CD4-positive, alpha-beta memory T cell (primary cell): Measurements from ENCODE around the gene SLC66A2. TPM values are rescaled to one million over a fixed set of nuclear protein-coding genes. Genes with fewer than 3 reads are reported as not detected.

Source experiments
- CTCF ChIA-PET: fragments of 350-600 bp; sonication (Branson Sonifier 250); formaldehyde crosslinking; loops from one replicate; lab custom pipeline; 2021; ENCODE audit warnings: inconsistent platforms; ENCODE audit not compliant: partially characterized antibody; lab: Charles Lee
- POLR2A ChIA-PET: fragments of 350-600 bp; sonication (Branson Sonifier 250); formaldehyde crosslinking; loops from one replicate; lab custom pipeline; 2021; ENCODE audit not compliant: partially characterized antibody; lab: Charles Lee
- DNase-seq, 5 donors: peaks; one replicate each; pipeline versions ENCODE4 v3.0.0 to v3.0.0-alpha.2; 2020 to 2022; ENCODE audit warnings: mixed read lengths in 1 of 5
- H3K27ac ChIP-seq: one replicate; pipeline ENCODE4 v1.7.0; 2013; ENCODE audit warnings: low read depth, low read length
- H3K27me3 ChIP-seq: 2 replicates; pipeline ENCODE4 v1.7.0; 2013; ENCODE audit warnings: mild to moderate bottlenecking, low read length, moderate library complexity; ENCODE audit not compliant: insufficient read depth
- H3K36me3 ChIP-seq: 2 replicates; pipeline ENCODE4 v1.7.0; 2013; ENCODE audit warnings: mild to moderate bottlenecking, low read length, moderate library complexity; ENCODE audit not compliant: insufficient read depth
- H3K4me1 ChIP-seq: 2 replicates; pipeline ENCODE4 v1.7.0; 2013; ENCODE audit warnings: mild to moderate bottlenecking, low read length, moderate library complexity; ENCODE audit not compliant: insufficient read depth
- H3K4me3 ChIP-seq, 2 donors: one replicate each; pipeline ENCODE4 v1.7.0; 2013; ENCODE audit warnings: low read length in 2 of 2, mild to moderate bottlenecking in 1 of 2
- H3K9me3 ChIP-seq, 2 donors: one replicate each; pipeline ENCODE4 v1.7.0; 2013; ENCODE audit warnings: low read length in 2 of 2, control low read depth in 1 of 2; ENCODE audit not compliant: control insufficient read depth in 1 of 2
- H3K27ac Mint-ChIP-seq, 7 donors: one replicate each; pipeline ENCODE4 v1.8.0; 2020 to 2021; ENCODE audit warnings: mixed read lengths in 7 of 7, mild to moderate bottlenecking in 6 of 7, inconsistent platforms in 3 of 7, moderate library complexity in 3 of 7
- H3K27me3 Mint-ChIP-seq, 2 donors: one replicate each; pipeline ENCODE4 v1.8.0; 2020 to 2021; ENCODE audit warnings: mixed read lengths in 2 of 2
- H3K36me3 Mint-ChIP-seq, 2 donors: one replicate each; pipeline ENCODE4 v1.8.0; 2020 to 2021; ENCODE audit warnings: mixed read lengths in 2 of 2, inconsistent platforms in 1 of 2, mild to moderate bottlenecking in 1 of 2
- H3K4me1 Mint-ChIP-seq, 4 donors: one replicate each; pipeline ENCODE4 v1.8.0; 2020 to 2021; ENCODE audit warnings: mixed read lengths in 4 of 4, mild to moderate bottlenecking in 1 of 4
- H3K4me3 Mint-ChIP-seq, 8 donors: one replicate each; pipeline ENCODE4 v1.8.0; 2020 to 2021; ENCODE audit warnings: mixed read lengths in 8 of 8, mild to moderate bottlenecking in 7 of 8, moderate library complexity in 6 of 8, inconsistent platforms in 3 of 8
- H3K9me3 Mint-ChIP-seq, 8 donors: one replicate each; pipeline ENCODE4 v1.8.0; 2020 to 2021; ENCODE audit warnings: mixed read lengths in 8 of 8, mild to moderate bottlenecking in 5 of 8, inconsistent platforms in 3 of 8, moderate library complexity in 1 of 8
- intact Hi-C: fragments of 100-400 bp; cut with micrococcal nuclease; formaldehyde crosslinking; loops from one replicate; pipeline ENCODE4 v1.15.1; 2023
- polyA plus RNA-seq, 2 donors: library from polyadenylated mRNA; unstranded; fragments of 300-500 nt; fragmentation: Illumina TruSeq; gene quantifications; one replicate each; pipeline ENCODE4 v1.2.3, GENCODE V29; 2021
- total RNA-seq, 2 experiments: library from RNA; stranded (reverse); gene quantifications; one replicate each; pipeline ENCODE4 v1.2.3, GENCODE V29; 2021

Gene SLC66A2
- total and polyA plus RNA-seq, 4 experiments from 2014 or later, result 15.7 to 26.4 (median 23.6) TPM

- Mint-ChIP-seq H3K27ac (no peak overlapping the region), H3K36me3 (peaks cover 85 to 86% of the 10 kb centered on the region in 2 donors)
Observed at GRCh38 chr18:79937103-79937860, 14.2 kb downstream of the SLC66A2 start.

DNA sequence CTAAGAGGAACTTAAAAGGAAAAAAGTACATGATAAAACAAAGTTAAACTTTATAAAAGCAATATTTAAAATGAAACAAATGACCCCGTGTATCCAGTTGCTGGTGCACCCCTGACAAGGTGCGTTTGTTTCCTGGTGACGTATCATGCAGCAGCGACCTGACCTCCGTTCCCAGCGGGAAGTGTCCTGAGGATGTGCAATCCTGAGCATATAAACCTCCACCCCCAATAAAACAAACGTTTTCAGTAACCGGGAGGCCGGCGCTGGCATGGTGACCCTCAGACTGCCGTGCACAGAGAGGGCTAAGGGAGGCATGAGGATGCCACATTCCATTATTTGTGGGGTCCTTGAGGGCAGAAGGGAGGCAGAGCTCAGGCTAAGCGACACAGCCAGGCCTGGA lies 14.8 kb downstream of the SLC66A2 start:
- Histone ChIP-seq H3K36me3 (peaks cover 9% of the 10 kb centered on the region), H3K27ac (no peak overlapping the region), H3K4me1 (no peaks in the 10 kb centered on the region), H3K27me3 (no peaks in the 10 kb centered on the region), H3K4me3 (no peak overlapping the region), H3K9me3 (peaks cover 0 to 9% of the 10 kb centered on the region in 2 donors)
- Mint-ChIP-seq H3K36me3 (peaks cover 82 to 85% of the 10 kb centered on the region in 2 donors), H3K27me3 (no peaks in the 10 kb centered on the region), H3K4me1 (peaks cover 3 to 18% (median 10%) of the 10 kb centered on the region in 4 donors), H3K4me3 (no peak overlapping the region), H3K27ac (no peak overlapping the region), H3K9me3 (peaks cover 0 to 63% (median 41%) of the 10 kb centered on the region in 8 donors)
- POLR2A ChIA-PET, result no interaction called here
- CTCF ChIA-PET, result no interaction called here
- intact Hi-C loops, result no loop called here
- DNase-seq, result no peak

More at GRCh38 chr18:79937103-79937860, 14.2 kb downstream of the SLC66A2 start:
- H3K27me3 ChIP-seq, result no peaks in the 10 kb centered on the region
- no peak overlapping the region for H3K4me3 Mint-ChIP-seq
- intact Hi-C loops, result no loop called here
- H3K4me1 ChIP-seq, result no peaks in the 10 kb centered on the region
- peaks cover 0 to 9% of the 10 kb centered on the region in 2 donors for H3K9me3 ChIP-seq
- H3K4me1 Mint-ChIP-seq, result peaks cover 3 to 18% (median 12%) of the 10 kb centered on the region in 4 donors
- CTCF ChIA-PET, result no interaction called here
- peaks cover 12% of the 10 kb centered on the region for H3K36me3 ChIP-seq
- no peaks in the 10 kb centered on the region for H3K27me3 Mint-ChIP-seq
- H3K9me3 Mint-ChIP-seq, result peaks cover 0 to 58% (median 37%) of the 10 kb centered on the region in 8 donors
- H3K27ac ChIP-seq, result no peak overlapping the region
- no peak for DNase-seq
- POLR2A ChIA-PET, result no interaction called here
- H3K4me3 ChIP-seq, result no peak overlapping the region

GRCh38 chr18:79935925-79936324 lies 15.5 kb downstream of the SLC66A2 start:
- peaks cover 0 to 9% of the 10 kb centered on the region in 2 donors for H3K9me3 ChIP-seq
- H3K27ac ChIP-seq, result no peak overlapping the region
- H3K27ac Mint-ChIP-seq, result no peak overlapping the region
- CTCF ChIA-PET, result no interaction called here
- no peak overlapping the region for H3K4me3 Mint-ChIP-seq
- intact Hi-C loops, result no loop called here
- no peaks in the 10 kb centered on the region for H3K27me3 Mint-ChIP-seq
- H3K36me3 ChIP-seq, result peaks cover 5% of the 10 kb centered on the region
- no peaks in the 10 kb centered on the region for H3K27me3 ChIP-seq
- no peak overlapping the region for H3K4me3 ChIP-seq
- POLR2A ChIA-PET, result no interaction called here
- peaks cover 87 to 88% of the 10 kb centered on the region in 2 donors for H3K36me3 Mint-ChIP-seq
- H3K4me1 ChIP-seq, result no peaks in the 10 kb centered on the region
- H3K9me3 Mint-ChIP-seq, result peaks cover 0 to 70% (median 47%) of the 10 kb centered on the region in 8 donors
- peaks cover 3 to 18% (median 11%) of the 10 kb centered on the region in 4 donors for H3K4me1 Mint-ChIP-seq
- DNase-seq, result no peak

DNA sequence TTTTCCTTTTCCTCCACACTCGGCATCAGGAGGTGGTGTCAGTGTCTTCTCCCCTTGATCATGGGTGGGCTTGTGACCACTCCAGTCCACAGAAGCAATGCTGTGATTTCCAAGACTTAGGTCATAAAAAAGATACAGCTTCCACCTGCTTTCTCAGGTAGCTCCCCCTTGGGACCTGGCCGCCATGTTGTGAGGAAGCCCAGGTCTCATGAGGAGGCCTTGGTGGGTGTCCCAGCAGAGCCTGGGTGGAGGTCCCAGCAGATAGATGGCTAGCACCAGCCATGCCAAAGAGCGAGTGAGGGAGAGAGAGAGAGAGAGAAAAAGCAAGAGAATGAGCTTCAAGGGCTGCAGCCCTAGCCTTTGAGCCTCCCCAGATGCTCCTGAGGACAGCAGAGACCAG lies 16.0 kb downstream of the SLC66A2 start:
- no peak for DNase-seq
- H3K27ac Mint-ChIP-seq, result peak overlapping the region in 1 of 7 donors; percentile 32
- H3K36me3 Mint-ChIP-seq, result peaks cover 85 to 86% of the 10 kb centered on the region in 2 donors
- H3K27me3 Mint-ChIP-seq, result no peaks in the 10 kb centered on the region
- no peak overlapping the region for H3K4me3 Mint-ChIP-seq
- Histone ChIP-seq H3K4me3 (no peak overlapping the region), H3K36me3 (peaks cover 5% of the 10 kb centered on the region), H3K27ac (no peak overlapping the region), H3K27me3 (no peaks in the 10 kb centered on the region), H3K9me3 (peaks cover 0 to 9% of the 10 kb centered on the region in 2 donors), H3K4me1 (no peaks in the 10 kb centered on the region)
- POLR2A ChIA-PET, result no interaction called here
- intact Hi-C loops, result no loop called here
- H3K4me1 Mint-ChIP-seq, result peaks cover 3 to 18% (median 11%) of the 10 kb centered on the region in 4 donors
- CTCF ChIA-PET, result no interaction called here
- H3K9me3 Mint-ChIP-seq, result peaks cover 0 to 74% (median 48%) of the 10 kb centered on the region in 8 donors

- DNase-seq, result no peak
- no peak overlapping the region for H3K27ac ChIP-seq
- H3K27me3 ChIP-seq, result no peaks in the 10 kb centered on the region
- no peak overlapping the region for H3K4me3 ChIP-seq
- Mint-ChIP-seq H3K4me1 (peaks cover 3 to 17% (median 11%) of the 10 kb centered on the region in 4 donors), H3K27ac (no peak overlapping the region), H3K9me3 (peaks cover 0 to 78% (median 52%) of the 10 kb centered on the region in 8 donors), H3K4me3 (no peak overlapping the region), H3K27me3 (no peaks in the 10 kb centered on the region), H3K36me3 (peaks cover 84 to 88% of the 10 kb centered on the region in 2 donors)
- H3K9me3 ChIP-seq, result peaks cover 0 to 9% of the 10 kb centered on the region in 2 donors
- H3K4me1 ChIP-seq, result no peaks in the 10 kb centered on the region
- H3K36me3 ChIP-seq, result peaks cover 5% of the 10 kb centered on the region
- CTCF ChIA-PET, result no interaction called here
- POLR2A ChIA-PET, result no interaction called here
- intact Hi-C loops, result no loop called here
Observed at GRCh38 chr18:79935098-79935480, 16.4 kb downstream of the SLC66A2 start.

DNA sequence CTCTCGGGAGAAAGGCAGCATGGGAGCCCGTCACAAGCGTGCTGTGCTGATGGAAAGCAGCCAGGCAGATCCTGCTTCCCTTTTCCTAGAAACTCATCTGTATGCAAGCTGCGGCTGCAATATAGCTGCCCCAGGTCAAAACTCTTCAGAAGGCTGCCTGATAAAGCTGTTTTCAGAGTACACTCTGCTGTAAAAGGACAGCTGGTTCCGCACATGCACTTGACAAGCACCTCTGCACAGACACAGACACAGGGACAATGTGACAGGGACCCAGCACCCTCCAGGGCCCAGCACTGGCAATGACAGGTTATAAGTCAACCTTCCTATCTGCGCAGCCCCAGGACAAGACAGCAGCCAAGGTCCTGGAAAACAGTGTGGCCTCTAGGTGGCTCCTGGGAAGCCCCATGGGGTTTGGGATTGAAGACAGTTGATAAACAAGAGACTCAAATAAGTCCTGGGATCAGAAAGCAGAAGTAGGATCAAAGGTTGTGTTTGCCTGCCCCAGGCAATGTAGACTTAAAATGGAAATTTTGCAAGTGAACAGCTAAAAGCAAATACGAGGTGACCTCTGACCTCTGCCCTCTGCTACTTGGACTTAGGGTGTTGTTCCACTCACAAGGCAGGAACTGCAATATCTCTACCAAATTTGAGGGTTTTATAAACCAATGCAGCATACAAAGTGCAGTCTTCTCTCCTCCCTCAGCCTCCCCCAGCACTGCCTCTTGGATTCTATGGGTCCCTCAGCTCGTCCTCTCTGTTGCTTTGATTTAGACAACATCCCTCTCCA lies 16.9 kb downstream of the SLC66A2 start:
- Histone ChIP-seq H3K4me1 (no peaks in the 10 kb centered on the region), H3K36me3 (no peaks in the 10 kb centered on the region), H3K9me3 (peaks cover 0 to 9% of the 10 kb centered on the region in 2 donors), H3K27me3 (no peaks in the 10 kb centered on the region), H3K27ac (no peak overlapping the region), H3K4me3 (no peak overlapping the region)
- H3K4me1 Mint-ChIP-seq, result peaks cover 2 to 11% (median 9%) of the 10 kb centered on the region in 4 donors
- no peak for DNase-seq
- H3K27me3 Mint-ChIP-seq, result no peaks in the 10 kb centered on the region
- H3K4me3 Mint-ChIP-seq, result peak overlapping the region in 1 of 8 donors; percentile 21
- POLR2A ChIA-PET, result no interaction called here
- CTCF ChIA-PET, result no interaction called here
- intact Hi-C loops, result no loop called here
- H3K27ac Mint-ChIP-seq, result no peak overlapping the region
- peaks cover 0 to 83% (median 58%) of the 10 kb centered on the region in 8 donors for H3K9me3 Mint-ChIP-seq
- H3K36me3 Mint-ChIP-seq, result peaks cover 84 to 88% of the 10 kb centered on the region in 2 donors

DNA sequence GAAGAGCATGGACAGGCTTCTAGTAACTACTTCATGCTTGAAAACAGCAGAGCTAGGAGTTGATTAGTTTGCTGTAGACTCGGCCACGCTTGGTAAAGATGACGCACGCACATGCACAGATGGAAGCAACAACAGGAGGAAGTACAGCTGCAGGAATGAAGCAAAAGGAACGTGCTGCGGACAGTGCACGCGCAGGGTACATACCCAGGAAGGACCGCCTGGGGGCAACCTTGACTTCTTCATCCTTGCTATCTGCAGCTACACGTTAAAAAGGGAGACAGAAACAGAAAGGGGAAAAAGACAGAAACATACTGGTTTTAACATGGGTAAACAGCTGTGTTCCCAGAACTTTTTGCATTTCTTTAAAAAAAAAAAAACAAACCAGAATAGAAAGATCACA lies 17.7 kb downstream of the SLC66A2 start:
- ChIA-PET POLR2A (no interaction called here), CTCF (no interaction called here)
- DNase-seq, result no peak
- Mint-ChIP-seq H3K4me3 (no peak overlapping the region), H3K36me3 (peaks cover 84 to 88% of the 10 kb centered on the region in 2 donors), H3K4me1 (peaks cover 0 to 9% (median 5%) of the 10 kb centered on the region in 4 donors), H3K27me3 (no peaks in the 10 kb centered on the region), H3K9me3 (peaks cover 0 to 90% (median 65%) of the 10 kb centered on the region in 8 donors), H3K27ac (no peak overlapping the region)
- Histone ChIP-seq H3K27me3 (no peaks in the 10 kb centered on the region), H3K4me3 (no peak overlapping the region), H3K27ac (no peak overlapping the region), H3K4me1 (no peaks in the 10 kb centered on the region), H3K36me3 (peaks cover 3% of the 10 kb centered on the region), H3K9me3 (peaks cover 0 to 13% of the 10 kb centered on the region in 2 donors)
- intact Hi-C loops, result no loop called here
